K562 (cell line): ENCODE results near the gene SHROOM3. TPM values are rescaled to one million over a fixed set of nuclear protein-coding genes. Genes with fewer than 3 reads are reported as not detected.
A peak's percentile ranks its signal among the peaks of the same experiment; 100 is the strongest.

ENCODE experiments used
- ATAC-seq: fragments of 200-7000 bp; cut with Tn5 transposase; 3 replicates; pipeline ENCODE4 v1.9.1; 2020; ENCODE audit warnings: moderate library complexity
- BruUV-seq: library from RNA; stranded (reverse); fragments of 400-500 nt; replicated peaks from 2 replicates; lab custom pipeline; 2021; lab: Mats Ljungman, UMichigan
- CTCF ChIA-PET: fragments of 300-600 bp; formaldehyde crosslinking; extraction: SDS; loops from one replicate; lab custom pipeline; 2021; ENCODE audit warnings: low intra/inter-chr PET ratio; lab: Yijun Ruan, JAX
- POLR2A ChIA-PET: fragments of 300-600, 350-650 bp; sonication (Branson Sonifier 250); formaldehyde crosslinking; extraction: SDS; loops from one replicate; lab custom pipeline; 2021; ENCODE audit warnings: antibody characterized with exemption, inconsistent platforms; lab: Yijun Ruan, JAX
- DNase-seq, 4 experiments: peaks; one replicate each; pipeline versions ENCODE4 v3.0.0 to v3.0.0-alpha.2; 2011 to 2018; ENCODE audit warnings: low spot score in 3 of 4, mixed read lengths in 3 of 4; ENCODE audit errors: extremely low read depth in 1 of 4
- FAIRE-seq: peaks from 2 replicates; lab custom pipeline; 2011; peaks lifted over from hg19 to GRCh38; lab: Jason Lieb, UNC
- H2AFZ ChIP-seq: 2 replicates; pipeline ENCODE4 v1.6.0; 2011; ENCODE audit warnings: low read depth, low read length, control low read depth, inconsistent platforms
- H3K27ac ChIP-seq: fragments of 200-600 bp; 3 replicates; pipeline ENCODE4 v1.8.0; 2011; ENCODE audit warnings: low read depth, mild to moderate bottlenecking, control low read depth, inconsistent platforms, low read length, moderate library complexity, mixed read lengths; ENCODE audit errors: extremely low read depth
- H3K27me3 ChIP-seq, 2 experiments: fragments of 300-600 bp in 1 of 2; 2 replicates in 1 of 2; 3 replicates in 1 of 2; pipeline versions ENCODE4 v1.6.0 to v1.8.0; 2011; ENCODE audit warnings: inconsistent platforms in 2 of 2, low read length in 2 of 2, mild to moderate bottlenecking in 1 of 2, mixed read lengths in 1 of 2, moderate library complexity in 1 of 2; ENCODE audit not compliant: control insufficient read depth in 2 of 2, insufficient read depth in 2 of 2
- H3K36me3 ChIP-seq: fragments of 300-600 bp; 3 replicates; pipeline ENCODE4 v1.8.0; 2011; ENCODE audit warnings: mild to moderate bottlenecking, low read length, inconsistent platforms; ENCODE audit not compliant: control insufficient read depth, insufficient read depth
- H3K4me1 ChIP-seq, 2 experiments: fragments of 200-600 bp in 1 of 2; replicated peaks in 1 of 2; 2 replicates in 1 of 2; 3 replicates in 1 of 2; pipeline versions ENCODE4 v1.5.1 to v1.8.0; 2011; ENCODE audit warnings: inconsistent platforms in 2 of 2, low read length in 2 of 2, mild to moderate bottlenecking in 1 of 2, mixed read lengths in 1 of 2, moderate library complexity in 1 of 2; ENCODE audit not compliant: control insufficient read depth in 2 of 2, insufficient read depth in 2 of 2
- H3K4me2 ChIP-seq: 2 replicates; pipeline ENCODE4 v1.6.1; 2011; ENCODE audit warnings: low read length, control low read depth, inconsistent platforms, mixed read lengths; ENCODE audit not compliant: insufficient read depth
- H3K4me3 ChIP-seq: fragments of 200-600 bp; sonication (generic), shearing (Covaris generic); 2 replicates; pipeline ENCODE4 v1.5.1; 2016; ENCODE audit warnings: control low read depth, inconsistent platforms
- H3K79me2 ChIP-seq: fragments of 200-600 bp; 3 replicates; pipeline ENCODE4 v1.8.0; 2011; ENCODE audit warnings: low read length, inconsistent platforms; ENCODE audit not compliant: control insufficient read depth, insufficient read depth
- H3K9ac ChIP-seq, 2 experiments: 2 replicates each; pipeline versions ENCODE4 v1.6.0 to v1.6.1; 2011; ENCODE audit warnings: low read depth in 2 of 2, low read length in 2 of 2, control low read depth in 1 of 2, inconsistent platforms in 1 of 2, mild to moderate bottlenecking in 1 of 2, mixed read lengths in 1 of 2; ENCODE audit not compliant: insufficient read depth in 1 of 2
- H3K9me1 ChIP-seq: one replicate; pipeline ENCODE4 v1.6.0; 2011; ENCODE audit warnings: inconsistent platforms, mild to moderate bottlenecking, low read length, moderate library complexity; ENCODE audit not compliant: control insufficient read depth, insufficient read depth
- H3K9me3 ChIP-seq: replicated peaks from 2 replicates; pipeline ENCODE4 v1.5.1; 2011; ENCODE audit warnings: low read depth, low read length, inconsistent platforms; ENCODE audit not compliant: control insufficient read depth, insufficient read depth
- H4K20me1 ChIP-seq: replicated peaks from 2 replicates; pipeline ENCODE4 v1.6.1; 2011; ENCODE audit warnings: low read length, inconsistent platforms, mixed read lengths; ENCODE audit not compliant: control insufficient read depth, insufficient read depth
- ARHGAP35 ChIP-seq: fragments of 450-650 bp; IDR thresholded peaks from 2 replicates; pipeline ENCODE4 v1.6.1; 2018; ENCODE audit not compliant: partially characterized antibody
- CEBPB ChIP-seq: fragments of 450-650 bp; IDR thresholded peaks from 2 replicates; pipeline ENCODE4 v1.6.1; 2016; ENCODE audit warnings: missing genetic modification characterization, missing compliant biosample characterization
- ETV5 ChIP-seq: sonication (generic); formaldehyde crosslinking; IDR thresholded peaks from 2 replicates; pipeline ENCODE4 v1.4.0; 2020; ENCODE audit warnings: low read depth, mild to moderate bottlenecking, missing genetic modification reagents
- HNRNPK ChIP-seq: fragments of 200-400 bp; formaldehyde crosslinking; IDR thresholded peaks from one replicate; pipeline ENCODE4 v1.6.1; 2018; ENCODE audit warnings: mild to moderate bottlenecking, low read depth, low read length; ENCODE audit not compliant: poor library complexity, severe bottlenecking
- ZC3H8 ChIP-seq: fragments of 450-650 bp; IDR thresholded peaks from 2 replicates; pipeline ENCODE4 v1.6.1; 2017
- WGBS: fragments of 100-300 bp; shearing (Covaris generic); methylation state at CpG from one replicate; pipeline ENCODE4 v1.1.6; 2016; ENCODE audit warnings: low coverage, mixed read lengths; ENCODE audit not compliant: insufficient coverage; ENCODE audit errors: missing lambda C conversion rate; 5-methylcytosine and 5-hydroxymethylcytosine counted together
- in situ Hi-C: fragments of 300-500 bp; cut with MboI; formaldehyde crosslinking; loops from 4 replicates; pipeline ENCODE4 v1.15.0; 2018; ENCODE audit warnings: inconsistent platforms, mixed read lengths
- intact Hi-C: fragments of 100-400 bp; cut with micrococcal nuclease; formaldehyde crosslinking; loops from 2 replicates; pipeline ENCODE4 v1.14.2; 2022
- polyA plus RNA-seq, 8 experiments: library from polyadenylated mRNA; depleted of rRNA in 4 of 8; stranded (reverse) in 5 of 8; unstranded in 3 of 8; fragments of >200 nt; fragmentation: Nextera tagmentation in 2 of 8; fragmentation: Illumina TruSeq in 1 of 8; extraction: Ambion mirVana in 2 of 8; extraction: Trizol in 1 of 8; gene quantifications; 2 replicates each; pipeline versions ENCODE4 v1.2.1 to v1.2.3, GENCODE V29; 2011 to 2014; ENCODE audit warnings: inconsistent platforms in 1 of 8, missing spikeins in 1 of 8
- total RNA-seq, 7 experiments: library from RNA; depleted of rRNA in 6 of 7; stranded (reverse); fragments of >200 nt in 6 of 7; fragmentation: Illumina TruSeq in 2 of 7; extraction: Trizol in 2 of 7; gene quantifications; 2 replicates each; pipeline versions ENCODE4 v1.2.1 to v1.2.3, GENCODE V29; 2011 to 2021; ENCODE audit warnings: low replicate concordance in 1 of 7
- TF ChIP-seq, protein P1 (sequence below): fragments of 250-450 bp; sonication (Bioruptor Pico); IDR thresholded peaks from 2 replicates; pipeline ENCODE4 v1.4.0; 2020; ENCODE audit warnings: mild to moderate bottlenecking, moderate library complexity

The SHROOM3 gene
- total and polyA plus RNA-seq, 9 of the 15 experiments (the other 6 are each of a cell fraction or from before 2014, with no cell fraction given): 0.01 to 0.07 TPM; not detected in 7

DNA sequence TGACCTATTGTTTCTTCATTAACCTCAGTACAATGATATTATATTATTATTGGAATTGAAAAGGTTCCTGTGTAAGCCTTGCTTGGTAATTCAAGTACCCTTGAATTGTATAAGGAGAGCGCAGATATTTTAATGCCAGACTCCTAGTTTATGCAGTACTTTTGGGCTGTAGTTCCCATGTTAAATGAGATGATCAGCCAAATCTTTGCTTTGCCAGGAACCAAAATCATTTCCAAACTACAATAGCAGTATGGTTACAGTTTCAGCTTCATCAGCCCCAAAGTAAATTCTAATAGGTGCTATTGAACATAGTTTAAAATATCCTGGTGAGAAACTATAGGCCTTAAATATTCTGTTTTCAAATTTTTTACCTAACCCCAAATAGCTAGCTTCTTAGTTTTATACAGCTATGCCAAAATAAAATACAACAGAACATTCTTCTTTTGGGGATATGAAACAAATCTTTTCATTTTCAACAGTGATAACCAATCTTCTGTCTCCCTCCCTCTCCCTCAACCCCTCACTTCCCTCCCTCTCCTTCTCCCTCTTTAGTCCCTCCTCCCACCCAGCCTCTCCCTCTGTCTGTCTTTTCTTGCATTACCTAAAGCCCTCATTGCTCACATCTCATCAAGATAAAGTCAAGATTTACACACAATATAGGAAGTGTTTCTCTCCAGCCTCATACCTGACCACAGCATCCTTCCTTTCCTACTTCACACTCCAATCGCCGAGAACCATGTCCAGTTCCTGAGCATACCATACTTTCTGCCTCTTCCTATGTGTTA lies 190.1 kb downstream of the SHROOM3 start:
- Histone ChIP-seq H3K9me1 (no peaks in the 10 kb centered on the region), H3K4me3 (no peak overlapping the region), H3K27ac (no peak overlapping the region), H3K4me1 (no peaks in the 10 kb centered on the region), H3K9ac (no peak overlapping the region), H3K4me2 (no peak overlapping the region), H3K79me2 (no peaks in the 10 kb centered on the region), H3K36me3 (no peaks in the 10 kb centered on the region), H2AFZ (no peak overlapping the region), H3K9me3 (no peaks in the 10 kb centered on the region), H3K27me3 (peaks cover 6 to 9% of the 10 kb centered on the region in 2 experiments; a peak in 3 of 5 replicates), H4K20me1 (no peaks in the 10 kb centered on the region)
- ATAC-seq: no peak
- in situ Hi-C loops: no loop called here
- 0% methylated on average over 3 of the region's 3 CpGs for WGBS
- CTCF ChIA-PET: no interaction called here
- no peak for DNase-seq
- no peak for TF ChIP-seq CEBPB
- TF ChIP-seq ARHGAP35: no peak
- TF ChIP-seq, protein P1, sequence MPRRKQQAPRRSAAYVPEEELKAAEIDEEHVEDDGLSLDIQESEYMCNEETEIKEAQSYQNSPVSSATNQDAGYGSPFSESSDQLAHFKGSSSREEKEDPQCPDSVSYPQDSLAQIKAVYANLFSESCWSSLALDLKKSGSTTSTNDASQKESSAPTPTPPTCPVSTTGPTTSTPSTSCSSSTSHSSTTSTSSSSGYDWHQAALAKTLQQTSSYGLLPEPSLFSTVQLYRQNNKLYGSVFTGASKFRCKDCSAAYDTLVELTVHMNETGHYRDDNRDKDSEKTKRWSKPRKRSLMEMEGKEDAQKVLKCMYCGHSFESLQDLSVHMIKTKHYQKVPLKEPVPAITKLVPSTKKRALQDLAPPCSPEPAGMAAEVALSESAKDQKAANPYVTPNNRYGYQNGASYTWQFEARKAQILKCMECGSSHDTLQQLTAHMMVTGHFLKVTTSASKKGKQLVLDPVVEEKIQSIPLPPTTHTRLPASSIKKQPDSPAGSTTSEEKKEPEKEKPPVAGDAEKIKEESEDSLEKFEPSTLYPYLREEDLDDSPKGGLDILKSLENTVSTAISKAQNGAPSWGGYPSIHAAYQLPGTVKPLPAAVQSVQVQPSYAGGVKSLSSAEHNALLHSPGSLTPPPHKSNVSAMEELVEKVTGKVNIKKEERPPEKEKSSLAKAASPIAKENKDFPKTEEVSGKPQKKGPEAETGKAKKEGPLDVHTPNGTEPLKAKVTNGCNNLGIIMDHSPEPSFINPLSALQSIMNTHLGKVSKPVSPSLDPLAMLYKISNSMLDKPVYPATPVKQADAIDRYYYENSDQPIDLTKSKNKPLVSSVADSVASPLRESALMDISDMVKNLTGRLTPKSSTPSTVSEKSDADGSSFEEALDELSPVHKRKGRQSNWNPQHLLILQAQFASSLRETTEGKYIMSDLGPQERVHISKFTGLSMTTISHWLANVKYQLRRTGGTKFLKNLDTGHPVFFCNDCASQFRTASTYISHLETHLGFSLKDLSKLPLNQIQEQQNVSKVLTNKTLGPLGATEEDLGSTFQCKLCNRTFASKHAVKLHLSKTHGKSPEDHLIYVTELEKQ (CRISPR knock-in tag): no peak
- TF ChIP-seq ETV5: no peak
- TF ChIP-seq HNRNPK: peak; percentile 33
- no peak for TF ChIP-seq ZC3H8
- intact Hi-C loops: no loop called here
- POLR2A ChIA-PET: no interaction called here
- FAIRE-seq: no peak
- no TSS peak for BruUV-seq
